GM19438 (cell line): Measurements from ENCODE around the gene MN1.

Source experiments
- ATAC-seq: cut with Tn5 transposase; IDR thresholded peaks from one replicate; pipeline ENCODE4 v1.9.1; 2021; ENCODE audit warnings: low read depth; ENCODE audit not compliant: unreplicated experiment

MN1 gene

GRCh38 chr22:27786291-27786932 is 15.1 kb downstream of the MN1 start:
- ATAC-seq = no peak

- ATAC-seq = no peak
Measured at GRCh38 chr22:27785831-27786230, 15.7 kb downstream of the MN1 start.

GRCh38 chr22:27784120-27784475 is 17.5 kb downstream of the MN1 start:
- ATAC-seq = no peak

- no peak for ATAC-seq
Measured at GRCh38 chr22:27783436-27784119, 18.0 kb downstream of the MN1 start.

- ATAC-seq = no peak
Measured at GRCh38 chr22:27782088-27782487, 19.5 kb downstream of the MN1 start.

- no peak for ATAC-seq
Measured at GRCh38 chr22:27780161-27780575, 21.4 kb downstream of the MN1 start.

GRCh38 chr22:27779643-27780042 is 21.9 kb downstream of the MN1 start:
- no peak for ATAC-seq

GRCh38 chr22:27778294-27779090 is 23.1 kb downstream of the MN1 start:
- ATAC-seq = no peak

GRCh38 chr22:27777128-27777527 is 24.4 kb downstream of the MN1 start:
- ATAC-seq = no peak

- no peak for ATAC-seq
Measured at GRCh38 chr22:27776650-27776958, 25.0 kb downstream of the MN1 start.

- no peak for ATAC-seq
Measured at GRCh38 chr22:27775758-27776649, 25.6 kb downstream of the MN1 start.

- ATAC-seq = no peak
Measured at GRCh38 chr22:27775087-27775698, 26.4 kb downstream of the MN1 start.

- no peak for ATAC-seq
Measured at GRCh38 chr22:27774200-27774599, 27.4 kb downstream of the MN1 start.

GRCh38 chr22:27772984-27773498 is 28.5 kb downstream of the MN1 start:
- ATAC-seq = no peak

- no peak for ATAC-seq
Measured at GRCh38 chr22:27772081-27772983, 29.2 kb downstream of the MN1 start.

- no peak for ATAC-seq
Measured at GRCh38 chr22:27771637-27772036, 29.9 kb downstream of the MN1 start.

GRCh38 chr22:27769012-27769411 is 32.5 kb downstream of the MN1 start:
- ATAC-seq = no peak

GRCh38 chr22:27768027-27768653 is 33.4 kb downstream of the MN1 start:
- no peak for ATAC-seq

GRCh38 chr22:27766679-27767078 is 34.9 kb downstream of the MN1 start:
- ATAC-seq = no peak
